Stimulated activated CD4-positive, alpha-beta T cell treated with anti-CD3 and anti-CD28 coated beads, Interleukin-4, amount 100 ng/mL, for 48 hours (primary cell): Measurements from ENCODE around the gene TFEB.

Experiments
- DNase-seq, 2 donors: peaks; one replicate each; pipeline ENCODE4 v3.0.0-alpha.2; 2020; ENCODE audit warnings: low read depth in 2 of 2

Gene TFEB

DNA sequence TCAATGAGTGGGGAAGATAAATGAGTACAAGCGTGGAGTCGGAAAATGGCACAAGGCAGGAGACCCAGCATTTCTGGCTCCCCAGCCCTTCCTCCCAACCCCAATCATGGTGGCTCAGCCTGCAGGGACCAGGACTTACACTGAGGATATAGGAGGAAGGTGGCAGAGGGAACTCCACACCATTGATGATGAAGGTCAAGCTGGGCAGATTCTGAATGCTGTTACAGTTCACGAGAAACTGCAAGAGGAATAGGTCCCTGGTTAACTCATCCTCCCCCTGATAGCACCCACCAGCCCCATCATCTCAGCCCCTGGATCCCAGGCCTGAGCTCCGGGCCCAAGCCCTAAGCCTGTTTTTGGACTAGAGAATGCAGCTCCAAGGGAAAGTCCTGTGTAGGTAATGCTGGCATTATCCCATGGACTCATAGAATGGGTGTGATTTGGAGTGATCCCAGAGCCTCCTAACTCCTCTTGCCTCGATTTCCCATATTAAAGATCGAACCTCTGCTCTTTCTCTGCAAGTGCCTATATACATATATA lies 2.3 kb upstream of the TFEB start:
- no peak for DNase-seq

DNA sequence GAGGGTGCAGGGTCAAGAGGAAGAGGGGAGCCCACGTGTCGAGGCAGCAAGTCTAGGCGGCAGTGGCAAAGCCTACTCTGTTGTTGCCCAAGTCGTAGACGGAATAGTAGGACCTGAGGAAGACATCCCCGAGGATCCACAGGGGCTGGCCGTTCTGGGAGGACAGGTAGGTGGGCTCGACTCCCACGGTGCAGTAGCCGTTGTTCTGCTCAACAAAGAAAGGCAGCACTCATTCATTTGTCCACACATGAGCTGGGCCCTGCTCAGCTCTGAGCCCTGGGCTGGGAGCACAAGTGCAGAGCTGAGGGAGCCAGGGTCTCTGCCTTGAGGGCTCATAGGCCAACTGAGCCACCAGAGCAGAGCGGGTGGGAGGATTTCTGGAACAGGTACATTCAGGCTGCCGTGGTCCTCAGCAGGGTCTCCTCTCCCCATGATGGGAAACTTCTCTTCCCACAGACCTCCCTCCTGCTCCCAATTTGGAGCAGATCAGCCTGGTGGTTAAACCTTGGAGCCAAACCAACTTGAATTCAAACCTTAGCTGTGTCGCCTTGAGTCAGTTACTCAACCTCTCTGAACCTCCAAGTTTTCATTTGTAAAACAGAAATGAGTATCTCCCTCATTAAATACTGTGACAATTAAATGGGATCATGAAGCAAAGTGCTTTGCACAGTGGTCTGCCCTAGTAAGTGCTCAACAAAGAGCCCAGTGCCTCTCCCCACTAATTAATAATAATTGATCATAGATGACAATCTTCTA lies 1.6 kb upstream of the TFEB start:
- DNase-seq, result no peak

DNA sequence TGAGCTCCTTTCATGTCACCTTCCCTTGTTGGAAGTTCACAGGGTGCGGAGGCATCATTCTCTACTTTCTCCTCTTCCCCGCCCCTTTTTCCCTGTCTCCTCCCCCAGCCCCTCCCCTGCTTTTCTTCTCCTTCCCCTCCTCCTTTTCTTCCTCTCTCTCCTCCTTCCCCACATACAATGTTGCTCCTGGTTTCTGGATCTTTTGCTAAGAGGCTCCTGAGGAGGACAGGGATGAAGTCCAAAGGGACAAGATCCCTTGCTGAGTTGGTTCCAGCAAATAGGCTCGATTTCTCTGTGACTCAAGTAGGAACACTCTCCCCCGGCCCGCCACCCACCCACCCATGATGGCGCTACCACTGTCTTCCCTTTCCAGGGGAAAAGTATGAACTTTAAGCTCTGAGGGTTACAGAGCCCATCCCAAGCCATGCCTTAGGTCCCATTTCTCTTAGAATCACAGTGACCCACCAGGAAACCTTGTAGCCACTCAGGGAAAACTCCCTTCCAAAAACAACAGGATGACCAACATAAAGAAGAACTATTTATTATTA lies 852 bp upstream of the TFEB start:
- DNase-seq, result no peak

DNA sequence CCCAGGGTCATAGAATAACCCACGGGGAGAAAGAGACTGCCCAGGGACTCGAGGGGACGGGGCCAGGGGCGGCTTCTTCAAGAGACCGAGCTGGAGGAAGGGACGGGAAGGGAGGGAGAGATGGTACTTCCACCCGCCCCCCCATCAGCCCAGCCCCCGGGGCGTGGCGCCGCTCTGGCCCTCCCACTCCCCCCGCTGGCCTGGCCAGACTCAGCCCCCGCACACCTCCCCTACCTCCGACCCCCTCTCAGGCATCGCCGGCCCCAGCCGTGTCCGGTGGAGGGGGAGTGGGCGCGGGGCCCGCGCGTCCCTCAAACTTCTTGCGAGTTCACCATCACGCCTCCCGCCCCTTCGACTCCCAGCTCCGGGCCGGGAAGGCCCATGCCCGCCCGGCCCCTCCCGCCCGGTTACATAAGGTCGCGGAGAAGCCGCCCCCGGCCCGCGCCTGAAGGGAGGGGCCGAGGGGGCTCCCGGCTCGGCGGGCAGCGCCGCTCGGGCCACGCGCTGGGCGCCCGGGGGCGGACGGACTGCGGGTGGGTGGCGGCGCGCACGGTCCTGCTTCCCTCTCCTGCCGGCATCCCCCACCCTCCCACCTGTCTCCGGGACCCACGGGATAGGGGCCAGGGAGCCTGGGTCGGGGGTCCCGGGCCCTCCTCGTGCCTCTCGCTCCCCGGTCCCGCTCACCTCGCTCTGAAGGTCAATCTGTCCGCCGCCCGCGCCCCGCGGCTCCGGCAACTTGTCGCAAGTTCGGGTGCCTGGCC lies 562 bp downstream of the TFEB start:
- peak; percentile 46 to 49 for DNase-seq

DNA sequence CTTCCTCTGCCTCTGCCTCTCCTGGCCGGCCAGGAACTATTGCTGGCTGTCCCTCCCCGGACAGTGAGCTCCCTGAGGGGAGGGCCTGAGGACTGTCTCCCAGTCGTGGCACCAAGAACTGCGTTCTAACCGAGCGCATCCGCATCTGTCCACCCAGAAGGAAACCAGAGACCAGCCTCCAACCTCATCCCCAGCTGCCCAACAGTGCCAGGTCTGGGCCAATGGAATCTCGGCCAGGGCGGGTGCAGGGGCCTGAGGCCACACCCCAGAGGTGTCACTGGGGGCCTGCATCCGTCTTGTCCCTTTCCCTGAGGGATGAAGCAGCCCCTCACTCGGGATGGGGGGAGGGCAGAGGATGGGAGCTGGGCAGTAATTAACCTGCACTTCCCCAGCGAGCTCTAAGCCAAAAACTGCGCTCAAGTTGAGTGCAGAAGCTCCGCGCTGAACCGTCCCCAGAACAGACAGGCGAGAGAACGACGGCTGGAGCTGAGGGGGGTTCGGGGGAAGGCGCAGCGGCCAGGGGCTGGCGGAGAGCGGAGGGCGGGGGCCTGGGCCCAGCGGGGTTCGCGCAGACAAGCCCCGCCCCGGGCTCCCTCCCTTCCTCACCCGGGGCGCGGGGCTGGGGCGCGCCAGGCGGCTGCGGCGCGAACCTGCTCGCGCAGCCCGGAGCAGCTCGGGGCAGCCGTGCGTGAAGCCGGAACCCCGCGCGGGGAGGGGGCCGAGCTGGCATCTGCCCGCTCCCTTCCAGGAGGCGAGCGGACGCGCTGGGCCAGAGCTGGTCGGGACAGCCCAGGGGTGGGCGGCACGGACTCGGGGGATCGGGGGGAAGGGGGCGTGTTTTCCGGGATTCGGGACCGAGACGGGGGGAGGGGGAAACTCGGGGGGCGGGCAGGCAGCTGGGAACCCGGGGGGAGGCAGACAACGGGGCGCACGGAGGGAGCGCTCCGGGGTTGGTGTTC lies 1.4 kb downstream of the TFEB start:
- peak; percentile 22 to 41 for DNase-seq

DNA sequence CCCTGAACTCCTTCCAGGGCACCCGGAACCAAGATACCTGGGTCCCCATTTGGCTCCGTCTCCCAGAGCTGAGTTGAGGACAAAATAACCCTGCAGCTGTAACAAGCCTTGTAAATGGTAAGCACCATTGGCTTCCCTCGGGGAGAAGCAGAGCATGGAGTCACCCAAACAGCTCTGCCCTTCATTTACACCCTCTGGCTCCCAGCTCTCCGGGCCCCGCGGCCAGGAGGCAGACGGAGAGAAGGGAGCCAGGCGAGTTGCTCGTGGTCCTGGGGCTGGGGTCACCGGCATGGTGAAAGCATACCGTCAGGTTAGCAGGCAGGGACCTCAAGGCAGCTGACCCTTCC lies 2.1 kb downstream of the TFEB start:
- DNase-seq, result no peak

DNA sequence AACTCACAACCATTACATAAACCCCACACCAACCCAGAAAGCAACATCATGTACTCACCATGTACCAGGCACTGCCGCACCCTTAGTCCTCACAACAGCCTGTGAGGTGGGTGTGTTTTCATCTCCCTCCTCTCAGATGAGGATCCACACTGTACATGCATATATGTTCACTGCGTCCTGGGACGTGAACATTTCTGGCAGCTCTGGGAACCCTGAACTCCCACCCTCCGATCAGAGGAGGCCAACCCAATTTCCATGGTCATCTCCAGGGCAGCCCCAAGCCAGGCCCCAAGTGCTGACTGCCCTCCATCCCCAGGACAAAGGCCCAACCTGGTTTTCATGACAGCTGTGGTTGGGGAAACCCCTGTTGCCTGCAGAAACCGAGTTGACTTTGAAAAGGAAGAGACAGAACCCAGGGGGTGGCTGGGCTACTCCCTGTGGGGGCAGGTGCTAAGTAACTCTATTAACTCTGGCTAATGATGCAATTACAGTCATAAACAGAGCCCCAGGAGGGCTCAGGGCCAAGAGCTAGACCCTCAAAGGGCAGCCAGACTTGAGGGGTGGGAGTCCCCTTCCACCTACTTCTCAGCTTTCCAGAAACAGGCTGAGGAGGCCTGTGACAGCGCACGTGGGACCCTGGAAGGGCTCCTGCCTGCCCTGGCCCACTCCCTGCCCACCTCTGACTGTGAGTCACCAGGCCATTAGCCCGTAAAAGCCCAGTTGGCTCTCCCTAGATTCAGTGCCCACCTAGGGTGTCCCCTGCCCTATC lies 2.6 kb downstream of the TFEB start:
- peak in 1 of 2 donors; percentile 39 for DNase-seq

DNA sequence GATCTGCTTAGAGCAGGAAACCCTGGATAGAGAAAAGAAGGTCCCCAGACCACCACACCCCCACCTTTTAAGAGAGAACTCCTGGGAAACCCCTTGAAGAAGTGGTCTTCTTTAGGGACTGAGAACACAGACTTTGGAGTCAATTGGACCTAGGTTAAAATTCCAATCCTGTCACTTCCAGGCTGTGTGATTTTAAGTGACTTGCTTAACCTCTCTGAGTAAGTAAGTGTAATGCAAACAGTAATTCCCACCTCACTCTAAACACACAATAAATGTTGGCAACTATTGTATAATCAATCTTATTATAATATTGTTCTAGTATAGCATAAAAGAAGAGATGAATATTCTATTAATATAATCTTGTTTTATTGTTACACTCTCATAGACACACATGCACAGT lies 3.3 kb downstream of the TFEB start:
- DNase-seq, result no peak

DNA sequence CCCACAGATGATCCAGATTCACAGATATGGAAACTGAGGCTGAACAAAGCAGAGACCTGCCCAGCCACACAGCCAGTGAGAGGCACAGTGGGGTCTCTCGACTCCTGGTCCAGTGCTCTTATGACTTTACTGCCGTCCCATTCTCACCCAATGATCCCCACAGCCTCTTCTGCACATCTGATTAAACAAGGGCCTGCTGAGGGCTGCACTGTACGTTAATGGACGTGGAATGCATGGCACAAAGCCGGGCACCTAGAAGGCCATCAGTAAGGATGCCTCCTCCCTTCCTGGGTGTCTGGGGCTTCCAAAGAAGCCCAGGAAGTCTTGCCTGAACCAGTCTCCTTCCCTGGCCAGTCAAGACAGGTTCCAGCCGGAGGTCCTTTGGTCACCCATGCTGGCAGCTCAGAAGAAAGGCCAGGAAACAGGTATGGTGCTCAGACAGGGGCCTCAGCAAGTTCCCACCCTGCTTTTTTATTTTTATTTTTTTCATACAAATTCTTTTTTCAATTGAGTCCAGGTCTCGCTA lies 3.8 kb downstream of the TFEB start:
- DNase-seq, result no peak

DNA sequence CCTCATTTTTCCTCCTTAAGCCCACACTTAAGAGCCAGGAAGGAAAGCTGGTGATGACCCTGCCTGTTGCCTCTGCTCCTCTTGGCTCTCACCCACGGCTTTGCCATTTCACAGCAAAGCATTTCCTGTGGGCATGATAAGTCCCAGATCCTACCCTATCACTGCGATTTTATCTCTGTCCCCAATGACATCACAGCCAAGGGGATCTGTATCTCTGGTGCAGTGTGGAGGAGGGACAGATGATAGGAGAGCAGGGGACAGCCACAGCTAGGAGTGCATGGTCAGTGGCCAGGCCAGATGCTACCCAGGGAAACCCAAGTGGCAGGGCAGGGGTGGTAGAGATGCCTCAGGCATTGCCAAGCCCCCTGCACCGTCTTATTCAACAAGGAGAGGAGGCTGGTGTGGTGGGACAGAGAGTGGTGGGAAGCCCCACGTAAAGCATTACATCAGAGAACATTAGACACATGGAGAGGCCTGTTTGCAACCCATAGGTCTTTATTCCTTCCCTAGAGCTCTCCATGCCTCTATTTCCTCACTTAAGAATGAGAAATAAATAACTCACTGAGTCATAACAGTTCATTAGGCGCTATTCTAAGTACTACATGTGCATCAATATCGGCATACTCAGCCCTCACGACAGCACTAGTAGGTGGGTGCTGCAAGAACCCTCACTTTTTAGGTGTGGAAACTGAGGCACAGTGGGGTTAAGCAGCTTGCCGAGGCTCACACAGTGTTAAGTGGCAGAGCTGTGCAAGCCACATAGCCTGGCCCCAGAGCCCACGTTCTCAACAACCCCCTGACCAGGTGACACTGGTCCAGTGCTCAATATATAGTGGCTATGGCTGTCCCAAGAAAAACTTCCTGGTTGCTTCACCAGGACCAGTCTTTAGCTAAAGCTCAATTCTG lies 4.6 kb downstream of the TFEB start:
- no peak for DNase-seq

DNA sequence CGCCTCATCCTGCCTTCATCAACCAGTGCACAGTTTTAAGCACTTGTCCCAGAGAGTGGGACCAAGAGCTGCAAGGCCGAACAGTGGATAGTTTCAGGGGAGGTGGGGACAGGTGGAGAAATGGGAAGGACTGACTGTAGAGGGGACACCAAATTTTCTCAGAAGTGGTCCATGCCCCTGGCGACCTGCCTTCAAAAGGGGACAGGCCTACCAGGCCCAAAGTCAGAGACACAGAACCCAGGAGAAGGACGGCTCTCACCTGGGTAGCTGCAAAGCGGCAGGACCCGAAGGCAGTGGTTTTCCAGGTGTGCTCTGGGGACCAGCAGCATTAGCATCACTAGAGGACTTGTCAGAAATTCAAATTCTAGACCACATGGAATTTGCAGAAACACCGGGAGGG lies 5.8 kb downstream of the TFEB start:
- DNase-seq, result no peak

DNA sequence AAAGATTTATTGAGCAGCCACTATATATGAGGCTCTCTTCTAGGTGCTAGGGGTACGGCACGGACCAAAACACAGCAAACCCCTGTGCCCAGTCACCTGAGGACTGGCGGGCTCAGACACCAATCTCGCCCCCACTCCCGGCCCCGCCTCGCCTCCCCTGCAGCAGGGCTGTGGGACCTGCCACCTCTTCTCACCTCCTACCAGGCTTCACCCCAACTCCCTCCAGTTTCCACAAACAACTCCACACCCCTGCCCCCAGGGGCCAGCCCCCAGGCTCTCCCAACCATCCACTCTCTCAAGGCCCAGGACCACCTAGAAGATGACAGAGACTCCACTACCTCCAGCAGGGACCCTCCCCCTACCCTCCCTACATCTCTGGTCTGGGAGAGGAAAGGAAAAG lies 6.5 kb downstream of the TFEB start:
- no peak for DNase-seq

DNA sequence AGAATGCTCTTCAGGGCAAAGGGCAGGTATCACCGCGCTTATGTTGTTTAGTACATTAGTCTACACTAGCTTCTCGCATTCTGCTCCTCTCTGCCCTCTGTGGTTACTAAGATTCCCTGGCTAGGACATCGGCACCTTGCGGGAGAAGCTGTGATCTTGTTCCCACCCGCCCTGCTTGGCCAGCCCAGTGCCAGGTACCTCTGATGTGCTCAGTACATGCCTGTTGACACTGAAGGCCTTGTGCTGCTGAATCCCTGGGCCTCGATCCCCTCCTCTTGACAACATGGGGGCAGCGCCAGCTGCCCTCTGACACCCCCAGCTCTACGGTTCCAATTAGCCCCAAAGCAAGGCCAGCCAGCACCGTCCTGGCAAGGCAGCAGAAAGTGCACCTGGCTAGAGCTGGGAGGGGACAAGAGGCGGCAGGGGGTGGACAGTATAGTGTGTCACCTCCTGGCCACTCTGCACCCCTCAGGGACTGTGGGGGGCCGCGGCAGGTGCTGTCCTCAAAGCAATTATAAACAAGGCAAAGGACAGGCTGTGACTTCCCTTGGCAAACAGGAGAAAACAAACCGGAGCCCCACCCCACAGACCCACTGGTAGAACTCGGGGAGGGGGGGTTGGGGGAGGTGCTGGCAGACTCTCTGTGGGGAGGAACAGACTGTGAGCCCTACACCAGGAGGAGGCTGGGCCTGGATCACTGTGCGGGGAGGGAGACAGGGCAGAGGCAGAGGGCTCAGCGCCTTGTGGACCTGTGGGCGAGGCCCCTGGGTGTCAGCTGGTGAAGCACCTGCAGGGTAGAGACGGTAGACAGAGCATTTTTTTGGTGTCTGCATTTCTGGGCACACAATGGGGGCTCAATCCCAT lies 7.1 kb downstream of the TFEB start:
- no peak for DNase-seq

DNA sequence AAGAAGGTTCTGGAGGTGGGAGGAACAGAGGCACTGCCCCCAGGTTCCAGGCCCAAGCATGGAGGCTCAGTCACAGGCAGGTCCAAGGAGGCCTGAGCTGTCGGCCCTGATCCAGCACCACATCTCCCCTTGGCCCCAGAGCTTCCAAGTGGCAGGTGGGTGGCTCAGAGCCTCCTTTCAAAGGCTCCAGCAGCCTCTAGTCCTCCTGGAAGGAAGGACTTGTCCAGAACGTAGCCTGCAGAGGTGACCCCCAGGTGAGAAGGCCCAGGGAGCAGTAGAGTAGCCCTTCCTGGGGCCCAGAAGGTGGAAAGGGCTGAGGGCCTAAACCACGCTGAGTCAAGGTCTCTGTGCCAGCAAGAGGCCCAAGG lies 7.7 kb downstream of the TFEB start:
- no peak for DNase-seq

DNA sequence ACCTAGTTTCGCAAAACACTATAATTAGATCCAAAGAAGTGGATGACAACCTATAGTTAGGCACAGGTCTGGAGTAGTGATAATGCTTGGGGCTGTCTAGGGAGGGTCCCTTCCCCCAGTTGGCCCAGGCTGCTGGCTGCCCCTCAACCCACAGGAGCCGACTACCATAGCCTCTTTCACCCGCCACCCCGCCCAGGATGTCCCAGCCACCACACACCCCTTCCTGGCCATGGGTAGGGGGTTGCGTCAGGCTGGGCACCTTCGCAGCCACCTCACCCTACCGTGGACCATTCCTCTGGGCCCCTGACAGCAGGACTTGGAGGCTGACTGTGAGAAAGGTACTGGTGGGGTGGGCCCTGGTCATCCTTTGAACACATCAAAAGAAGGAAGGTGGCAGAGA lies 8.5 kb downstream of the TFEB start:
- no peak for DNase-seq

DNA sequence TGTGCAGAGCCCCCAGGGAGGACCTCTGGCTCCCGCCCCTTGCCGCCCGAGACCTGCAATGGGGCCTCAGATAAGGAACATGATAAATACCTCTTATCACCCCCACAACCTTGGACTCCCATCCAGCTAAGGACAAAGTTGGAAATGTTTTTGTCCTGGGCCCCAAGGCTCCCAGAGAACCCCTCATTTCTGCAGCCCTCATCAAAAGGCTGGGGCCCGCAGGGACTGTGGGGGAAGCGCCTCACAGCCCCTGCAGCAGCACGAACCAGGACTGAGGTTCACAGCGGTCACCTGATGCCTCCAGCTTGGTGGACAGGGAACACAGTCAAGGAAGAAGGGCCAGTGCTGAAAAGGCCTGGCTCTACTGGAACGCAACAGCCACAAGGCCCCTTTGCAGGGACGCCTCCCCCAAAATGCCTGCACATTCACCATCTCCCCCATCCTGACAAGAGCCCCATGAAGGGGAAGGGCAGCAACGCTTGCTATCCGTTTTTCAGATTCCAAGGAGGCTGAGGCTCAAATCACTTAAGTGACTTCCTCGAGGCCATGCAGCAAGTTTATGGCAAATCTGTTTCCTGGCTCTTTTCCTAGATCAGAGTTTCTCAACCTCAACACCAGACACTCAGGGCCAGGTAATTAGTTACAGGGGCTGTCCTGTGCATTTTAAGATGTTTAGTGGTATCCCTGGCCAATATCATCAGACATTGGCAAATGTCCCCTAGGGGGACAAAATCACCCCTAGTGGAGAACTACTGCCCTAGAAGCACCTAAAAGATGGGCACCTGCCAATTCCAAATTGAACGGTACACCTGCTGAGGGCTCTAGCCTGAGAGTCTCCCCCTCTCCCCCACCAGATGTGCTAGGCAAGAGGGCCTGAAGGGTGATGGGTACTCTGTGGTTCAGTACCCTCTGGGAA lies 10.6 kb downstream of the TFEB start:
- no peak for DNase-seq

DNA sequence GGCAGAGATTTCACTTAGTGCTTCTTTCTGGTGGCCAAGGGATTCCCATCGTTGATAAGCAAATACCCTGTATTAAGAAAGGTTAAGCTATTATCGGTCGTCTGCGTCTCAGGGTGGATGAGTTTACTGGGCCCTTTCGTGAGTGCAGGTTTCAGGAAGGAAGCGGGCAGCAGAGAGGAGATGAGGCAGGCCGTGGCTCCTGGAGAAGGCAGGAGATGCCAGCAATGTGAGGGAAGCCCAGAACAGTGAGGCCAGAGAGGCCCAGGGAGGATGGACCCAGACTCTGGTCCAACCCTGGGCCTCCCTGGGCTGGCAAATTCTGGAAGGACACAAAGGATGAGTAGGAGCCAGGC lies 11.2 kb downstream of the TFEB start:
- no peak for DNase-seq
